ENCODE results near the gene ZNF765. TPM values are rescaled to one million over a fixed set of nuclear protein-coding genes. Genes with fewer than 3 reads are reported as not detected.
"Not testable (repeated sequence)": the region's sequence is repeated elsewhere in the genome, so short reads cannot be mapped to it uniquely, and the experiment has no call there.

Gene ZNF765
- total and polyA plus RNA-seq, 2 donors (not counting 1 experiment from before 2014, with no cell fraction given): 5.3 to 24.0 TPM

DNA sequence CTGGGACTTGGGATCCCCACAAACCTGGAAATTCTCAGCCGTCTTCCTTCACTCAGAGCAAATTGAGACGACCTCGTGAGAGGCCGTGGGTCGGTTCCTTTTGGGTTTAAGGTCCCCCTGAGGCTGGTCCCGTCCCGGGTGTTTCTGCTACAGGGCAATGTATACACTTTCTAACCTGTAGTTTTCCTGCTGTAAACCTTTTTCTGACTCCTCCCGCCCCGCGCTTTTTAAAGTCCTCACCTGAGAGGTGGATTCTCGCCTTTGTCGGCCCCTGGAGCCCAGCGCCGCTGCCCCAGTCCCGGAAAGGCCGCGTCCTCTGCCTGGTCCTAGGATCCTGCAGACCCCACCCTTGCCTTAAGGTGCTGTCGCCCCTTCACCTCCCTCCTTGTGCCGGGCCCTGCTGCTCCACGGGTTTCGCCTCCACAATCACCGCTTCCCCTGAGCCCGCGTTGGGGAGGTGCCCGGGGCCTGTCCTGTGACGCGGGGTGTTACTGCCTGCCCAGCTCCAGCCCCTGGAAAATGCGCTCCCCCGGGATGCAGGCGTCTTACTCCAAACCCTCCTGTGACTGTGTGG lies 37.2 kb downstream of the ZNF765 start:
- ATAC-seq (ENCODE audit: low read depth) (peak; percentile 13), DNase-seq (no peak)
- H3K4me3 ChIP-seq (ENCODE audit: control extremely low read depth in 1 of 5, extremely low read depth in 1 of 5, insufficient read depth in 1 of 5, low read depth in 2 of 5, low read length in 4 of 5): peak overlapping the region; percentile 60 to 83 (median 79)
- peak overlapping the region; percentile 87 for H3K9ac ChIP-seq (ENCODE audit: low read length)
- peaks cover 0 to 14% (median 0%) of the 10 kb centered on the region in 3 donors for H3K9me3 ChIP-seq (ENCODE audit: control extremely low read depth in 1 of 3, control insufficient read depth in 2 of 3, insufficient read depth in 1 of 3, low read length in 2 of 3)
- peak overlapping the region; percentile 61 to 82 for H3K27ac ChIP-seq (ENCODE audit: low read length in 2 of 2)
- H2AFZ ChIP-seq (ENCODE audit: insufficient read depth, low read depth, low read length, poor library complexity, severe bottlenecking): peak overlapping the region; percentile 91
- Mint-ChIP-seq H3K4me3 (peak overlapping the region; percentile 95), H3K27me3 (no peaks in the 10 kb centered on the region), H3K27ac (peak overlapping the region; percentile 89), H3K4me1 (peaks cover 34% of the 10 kb centered on the region), H3K9me3 (ENCODE audit: insufficient read depth) (no peaks in the 10 kb centered on the region)
- no peaks in the 10 kb centered on the region for H4K20me1 ChIP-seq (ENCODE audit: control insufficient read depth, insufficient read depth, low read length, poor library complexity, severe bottlenecking)
- H3K4me2 ChIP-seq (replicated peaks; ENCODE audit: low read depth, low read length, poor library complexity, severe bottlenecking): peak overlapping the region; percentile 91
- H3K4me1 ChIP-seq (ENCODE audit: control insufficient read depth in 2 of 2, insufficient read depth in 2 of 2, low read length in 2 of 2): peaks cover 10 to 13% of the 10 kb centered on the region in 2 donors
- under 1% methylated on average over 28 of the region's 30 CpGs for WGBS (ENCODE audit: insufficient coverage)
- ChIA-PET POLR2A (interaction anchor here (0.9 to 1.4 kb wide), 2 partner anchors 36 to 237 kb away, joined by 3 to 4 read pairs; no protein-coding TSS in a partner anchor), CTCF (no interaction called here)
- H3K36me3 ChIP-seq (replicated peaks in 1 of 2; ENCODE audit: control extremely low read depth in 1 of 2, control insufficient read depth in 1 of 2, extremely low read depth in 1 of 2, insufficient read depth in 2 of 2, low read length in 1 of 2): peaks cover 0 to 22% of the 10 kb centered on the region in 2 experiments
- TF ChIP-seq, protein P1, sequence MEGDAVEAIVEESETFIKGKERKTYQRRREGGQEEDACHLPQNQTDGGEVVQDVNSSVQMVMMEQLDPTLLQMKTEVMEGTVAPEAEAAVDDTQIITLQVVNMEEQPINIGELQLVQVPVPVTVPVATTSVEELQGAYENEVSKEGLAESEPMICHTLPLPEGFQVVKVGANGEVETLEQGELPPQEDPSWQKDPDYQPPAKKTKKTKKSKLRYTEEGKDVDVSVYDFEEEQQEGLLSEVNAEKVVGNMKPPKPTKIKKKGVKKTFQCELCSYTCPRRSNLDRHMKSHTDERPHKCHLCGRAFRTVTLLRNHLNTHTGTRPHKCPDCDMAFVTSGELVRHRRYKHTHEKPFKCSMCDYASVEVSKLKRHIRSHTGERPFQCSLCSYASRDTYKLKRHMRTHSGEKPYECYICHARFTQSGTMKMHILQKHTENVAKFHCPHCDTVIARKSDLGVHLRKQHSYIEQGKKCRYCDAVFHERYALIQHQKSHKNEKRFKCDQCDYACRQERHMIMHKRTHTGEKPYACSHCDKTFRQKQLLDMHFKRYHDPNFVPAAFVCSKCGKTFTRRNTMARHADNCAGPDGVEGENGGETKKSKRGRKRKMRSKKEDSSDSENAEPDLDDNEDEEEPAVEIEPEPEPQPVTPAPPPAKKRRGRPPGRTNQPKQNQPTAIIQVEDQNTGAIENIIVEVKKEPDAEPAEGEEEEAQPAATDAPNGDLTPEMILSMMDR (IDR thresholded peaks at IDR 0.05): no peak
- no peak for TF ChIP-seq EZH2 (IDR thresholded peaks at IDR 0.05; ENCODE audit: borderline replicate concordance, insufficient read depth, low read depth, low read length, poor library complexity, severe bottlenecking)
- no peaks in the 10 kb centered on the region for H3K27me3 ChIP-seq (replicated peaks in 1 of 4; ENCODE audit: control extremely low read depth in 1 of 4, control insufficient read depth in 3 of 4, insufficient read depth in 4 of 4, low read length in 3 of 4)
- intact Hi-C loops (cut with micrococcal nuclease): no loop called here
- H3K79me2 ChIP-seq (ENCODE audit: control insufficient read depth, insufficient read depth, low read length): peaks cover 54% of the 10 kb centered on the region

DNA sequence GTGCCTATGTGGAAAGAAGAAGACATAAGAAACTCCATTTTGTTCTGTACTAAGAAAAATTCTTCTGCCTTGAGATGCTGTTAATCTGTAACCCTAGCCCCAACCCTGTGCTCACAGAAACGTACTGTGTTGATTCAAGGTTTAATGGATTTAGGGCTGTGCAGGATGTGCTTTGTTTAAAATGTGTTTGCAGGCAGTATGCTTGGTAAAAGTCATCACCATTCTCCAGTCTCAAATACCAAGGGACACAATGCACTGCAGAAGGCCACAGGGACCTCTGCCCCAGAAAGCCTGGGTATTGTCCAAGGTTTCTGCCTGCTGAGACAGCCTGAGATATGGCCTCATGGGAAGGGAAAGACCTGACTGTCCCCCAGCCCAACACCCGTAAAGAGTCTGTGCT lies 48.9 kb downstream of the ZNF765 start:
- H3K4me2 ChIP-seq (replicated peaks; ENCODE audit: low read depth, low read length, poor library complexity, severe bottlenecking); H3K27ac Mint-ChIP-seq; H3K4me1 Mint-ChIP-seq; DNase-seq; H3K9ac ChIP-seq (ENCODE audit: low read length); H2AFZ ChIP-seq (ENCODE audit: insufficient read depth, low read depth, low read length, poor library complexity, severe bottlenecking); H3K27me3 ChIP-seq (replicated peaks in 1 of 4; ENCODE audit: control extremely low read depth in 1 of 4, control insufficient read depth in 3 of 4, insufficient read depth in 4 of 4, low read length in 3 of 4); ATAC-seq (ENCODE audit: low read depth); H3K27ac ChIP-seq (ENCODE audit: low read length in 2 of 2); POLR2A ChIA-PET; H3K4me3 ChIP-seq (ENCODE audit: control extremely low read depth in 1 of 5, extremely low read depth in 1 of 5, insufficient read depth in 1 of 5, low read depth in 2 of 5, low read length in 4 of 5); H3K4me1 ChIP-seq (ENCODE audit: control insufficient read depth in 2 of 2, insufficient read depth in 2 of 2, low read length in 2 of 2); H4K20me1 ChIP-seq (ENCODE audit: control insufficient read depth, insufficient read depth, low read length, poor library complexity, severe bottlenecking); H3K4me3 Mint-ChIP-seq; intact Hi-C loops (cut with micrococcal nuclease); H3K27me3 Mint-ChIP-seq; CTCF ChIA-PET: not testable (repeated sequence)
- no CpG with 5 or more reads among the region's 2 CpGs for WGBS (ENCODE audit: insufficient coverage)
- Histone ChIP-seq H3K79me2 (ENCODE audit: control insufficient read depth, insufficient read depth, low read length) (peaks cover 12% of the 10 kb centered on the region), H3K36me3 (replicated peaks in 1 of 2; ENCODE audit: control extremely low read depth in 1 of 2, control insufficient read depth in 1 of 2, extremely low read depth in 1 of 2, insufficient read depth in 2 of 2, low read length in 1 of 2) (peaks cover 9 to 35% of the 10 kb centered on the region in 2 experiments), H3K9me3 (ENCODE audit: control extremely low read depth in 1 of 3, control insufficient read depth in 2 of 3, insufficient read depth in 1 of 3, low read length in 2 of 3) (peaks cover 0 to 77% (median 22%) of the 10 kb centered on the region in 3 donors)
- peaks cover 15% of the 10 kb centered on the region for H3K9me3 Mint-ChIP-seq (ENCODE audit: insufficient read depth)

DNA sequence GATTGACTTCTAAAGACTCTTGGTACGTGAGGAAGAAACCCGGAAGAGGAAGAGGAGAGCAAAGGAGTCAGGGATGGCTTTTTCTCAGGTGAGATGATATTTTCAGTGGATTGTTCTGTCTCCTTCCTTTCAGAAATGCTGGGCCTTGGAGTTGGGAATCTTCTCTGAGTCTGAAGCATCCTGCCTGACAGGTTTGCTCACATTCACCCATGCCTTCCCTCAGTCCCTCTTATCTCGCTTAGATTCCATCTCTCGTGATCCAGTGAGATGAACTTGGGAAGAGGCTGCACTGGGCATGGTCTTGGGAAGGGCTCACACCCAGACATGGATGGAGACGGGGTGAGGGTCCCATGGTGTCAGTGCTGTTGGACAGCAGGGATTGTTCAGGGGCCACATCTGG lies 52.2 kb downstream of the ZNF765 start:
- H3K27ac ChIP-seq (ENCODE audit: low read length in 2 of 2); H3K27me3 ChIP-seq (replicated peaks in 1 of 4; ENCODE audit: control extremely low read depth in 1 of 4, control insufficient read depth in 3 of 4, insufficient read depth in 4 of 4, low read length in 3 of 4); H2AFZ ChIP-seq (ENCODE audit: insufficient read depth, low read depth, low read length, poor library complexity, severe bottlenecking); H3K4me2 ChIP-seq (replicated peaks; ENCODE audit: low read depth, low read length, poor library complexity, severe bottlenecking); POLR2A ChIA-PET; H3K4me1 Mint-ChIP-seq; H3K4me3 ChIP-seq (ENCODE audit: control extremely low read depth in 1 of 5, extremely low read depth in 1 of 5, insufficient read depth in 1 of 5, low read depth in 2 of 5, low read length in 4 of 5); H4K20me1 ChIP-seq (ENCODE audit: control insufficient read depth, insufficient read depth, low read length, poor library complexity, severe bottlenecking); H3K79me2 ChIP-seq (ENCODE audit: control insufficient read depth, insufficient read depth, low read length); H3K4me1 ChIP-seq (ENCODE audit: control insufficient read depth in 2 of 2, insufficient read depth in 2 of 2, low read length in 2 of 2); H3K27me3 Mint-ChIP-seq; DNase-seq; H3K27ac Mint-ChIP-seq; H3K9ac ChIP-seq (ENCODE audit: low read length); CTCF ChIA-PET; H3K4me3 Mint-ChIP-seq; intact Hi-C loops (cut with micrococcal nuclease); ATAC-seq (ENCODE audit: low read depth): not testable (repeated sequence)
- peaks cover 0 to 73% (median 28%) of the 10 kb centered on the region in 3 donors for H3K9me3 ChIP-seq (ENCODE audit: control extremely low read depth in 1 of 3, control insufficient read depth in 2 of 3, insufficient read depth in 1 of 3, low read length in 2 of 3)
- peaks cover 12 to 32% of the 10 kb centered on the region in 2 experiments for H3K36me3 ChIP-seq (replicated peaks in 1 of 2; ENCODE audit: control extremely low read depth in 1 of 2, control insufficient read depth in 1 of 2, extremely low read depth in 1 of 2, insufficient read depth in 2 of 2, low read length in 1 of 2)
- WGBS (ENCODE audit: insufficient coverage): 100% methylated on average over 3 of the region's 5 CpGs
- peaks cover 17% of the 10 kb centered on the region for H3K9me3 Mint-ChIP-seq (ENCODE audit: insufficient read depth)

All from B cell (primary cell).